Embryonic facial prominence (tissue), 1 donor: ENCODE results near the gene SEMA4B.
"Not testable (repeated sequence)": the region's sequence is repeated elsewhere in the genome, so short reads cannot be mapped to it uniquely, and the experiment has no call there.

Experiments
- DNase-seq: peaks from one replicate; pipeline ENCODE4 v3.0.0-alpha.2; 2016; ENCODE audit errors: extremely low spot score

SEMA4B gene

DNA sequence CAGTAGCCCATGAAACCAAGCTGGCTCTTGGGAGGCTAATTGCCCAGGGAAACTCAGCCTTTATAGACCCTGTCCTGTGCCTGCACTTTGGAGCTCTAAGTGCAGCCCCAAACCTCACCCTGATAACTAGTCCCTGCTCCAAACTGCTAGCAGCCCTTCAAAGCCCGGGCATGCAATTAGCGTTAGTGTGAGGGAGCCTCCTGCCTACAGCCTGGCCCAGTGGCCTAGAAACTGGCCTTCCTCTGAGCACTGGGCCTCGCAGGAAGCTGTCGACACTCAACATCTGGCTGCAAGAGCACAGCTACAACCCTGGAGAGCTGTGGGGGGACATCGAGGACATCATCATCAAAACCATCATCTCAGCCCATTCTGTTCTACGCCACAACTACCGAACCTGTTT, 56.6 kb downstream of the SEMA4B start:
- no peak for DNase-seq

DNA sequence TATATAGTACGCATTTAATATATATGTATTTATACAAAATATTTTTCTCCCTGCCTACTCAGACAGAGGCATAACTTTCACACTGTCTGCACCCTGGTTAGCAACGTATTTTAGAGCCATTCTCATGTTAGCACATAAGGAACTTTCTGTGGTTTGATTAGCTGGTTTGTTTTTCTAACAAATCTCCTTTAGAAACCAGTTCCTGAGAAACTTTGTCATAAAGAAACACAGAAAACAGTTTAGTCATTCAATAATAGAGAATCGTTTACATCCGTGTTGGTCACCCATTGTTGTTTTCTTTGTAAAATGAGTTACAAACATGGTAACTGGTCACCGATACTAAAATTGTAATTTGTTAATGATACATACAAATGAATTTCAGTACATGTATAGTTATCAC, 58.4 kb downstream of the SEMA4B start:
- DNase-seq = no peak

DNA sequence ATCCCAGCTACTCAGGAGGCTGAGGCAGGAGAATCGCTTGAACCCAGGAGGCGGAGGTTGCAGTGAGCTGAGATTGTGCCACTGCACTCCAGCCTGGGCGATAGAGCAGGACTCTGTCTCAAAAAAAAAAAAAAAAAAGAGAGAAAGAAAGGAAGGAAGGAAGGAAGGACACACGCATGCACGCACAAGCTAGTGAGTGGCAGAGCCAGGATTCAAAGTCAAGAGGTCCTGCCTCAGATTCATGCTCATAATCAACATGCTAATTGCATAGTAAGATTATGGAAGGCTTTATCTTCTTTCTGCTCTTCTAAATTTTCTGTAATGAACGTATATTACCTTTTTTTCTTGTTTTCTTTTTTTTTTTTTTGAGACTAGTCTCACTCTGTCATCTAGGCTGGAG, 59.6 kb downstream of the SEMA4B start:
- not testable (repeated sequence) for DNase-seq

- no peak for DNase-seq
Observed at GRCh38 chr15:90261811-90262210, 60.7 kb downstream of the SEMA4B start.

DNA sequence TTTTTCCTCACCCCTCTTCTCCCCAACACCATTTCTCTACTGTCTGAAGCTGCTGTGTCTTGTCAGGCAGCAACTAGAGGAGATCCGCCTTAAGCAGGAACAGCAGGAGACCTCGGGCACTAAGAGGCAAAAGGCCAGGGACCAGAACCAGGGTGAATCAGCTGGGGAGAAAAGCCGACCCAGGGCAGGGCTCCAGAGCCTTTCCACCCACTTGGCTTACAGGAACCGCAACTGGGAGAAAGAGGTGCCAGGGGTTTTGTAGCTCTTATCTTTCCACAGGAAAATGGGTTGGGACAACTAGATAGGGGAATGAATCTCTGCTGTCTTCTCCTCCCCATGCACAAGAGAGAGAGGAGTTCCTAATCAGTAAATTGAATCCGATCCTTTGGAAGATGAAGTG, 61.3 kb downstream of the SEMA4B start:
- DNase-seq = no peak

DNA sequence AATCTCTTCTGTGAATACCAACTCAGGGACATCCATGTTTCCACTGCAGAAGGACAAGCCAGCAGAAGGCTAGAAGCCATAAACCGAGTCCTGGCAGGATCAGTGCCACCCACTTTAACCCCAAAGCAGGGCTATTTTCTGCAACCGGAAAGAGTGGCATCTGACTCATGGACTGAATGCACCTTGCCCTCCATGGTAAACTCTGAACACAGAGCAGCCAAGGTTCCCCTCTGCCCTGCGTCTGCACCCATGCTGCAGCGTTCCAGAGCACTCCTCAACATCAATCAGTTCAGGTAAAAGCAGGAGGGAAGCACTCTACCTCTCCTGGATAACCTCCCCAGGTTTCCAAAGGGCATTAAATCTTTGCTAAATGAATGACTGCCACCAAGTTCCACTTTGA, 63.5 kb downstream of the SEMA4B start:
- no peak for DNase-seq

GRCh38 chr15:90265271-90266060, 64.3 kb downstream of the SEMA4B start, which contains the start of gene NGRN:
NGRN (plus strand) TSS chr15:90265672; CDS start chr15:90265713, 41 bp downstream.
- DNase-seq = peak; percentile 90

DNA sequence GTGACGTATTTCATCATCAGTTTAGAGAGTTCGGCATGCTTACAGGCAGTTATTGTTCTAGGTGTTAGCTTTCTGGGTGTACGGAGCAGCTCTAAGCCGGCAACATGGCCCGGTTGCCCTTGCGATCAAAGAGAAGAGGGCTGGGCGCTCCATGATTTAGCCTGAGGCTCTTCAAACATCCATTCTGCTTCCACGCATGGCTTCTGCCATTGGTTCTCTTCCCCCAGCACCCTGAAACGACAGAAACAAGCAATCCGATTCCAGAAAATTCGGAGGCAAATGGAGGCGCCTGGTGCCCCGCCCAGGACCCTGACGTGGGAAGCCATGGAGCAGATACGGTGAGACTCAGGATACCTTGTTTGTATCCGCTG, 64.9 kb downstream of the SEMA4B start:
- DNase-seq = peak; percentile 14

DNA sequence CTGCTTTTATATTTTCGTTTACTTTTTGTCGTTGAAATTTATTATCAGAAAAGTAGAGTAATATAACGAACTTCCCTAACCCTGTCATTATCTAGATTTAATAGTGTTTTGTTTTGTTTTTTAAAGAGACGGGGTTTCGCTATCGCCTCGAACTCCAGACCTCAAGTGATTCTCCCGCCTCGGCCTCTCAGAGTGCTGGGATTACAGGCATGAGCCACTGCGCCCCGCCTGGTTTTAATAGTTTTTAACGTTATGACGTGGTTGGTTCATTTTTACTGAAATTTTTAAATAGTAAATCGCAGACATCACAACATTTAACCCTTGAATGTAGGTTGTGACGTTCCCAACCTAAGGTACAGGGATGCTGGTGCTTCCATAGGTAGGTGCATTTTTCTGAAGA, 65.4 kb downstream of the SEMA4B start:
- no peak for DNase-seq

- no peak for DNase-seq
Observed at GRCh38 chr15:90268415-90268814, 67.3 kb downstream of the SEMA4B start.

DNA sequence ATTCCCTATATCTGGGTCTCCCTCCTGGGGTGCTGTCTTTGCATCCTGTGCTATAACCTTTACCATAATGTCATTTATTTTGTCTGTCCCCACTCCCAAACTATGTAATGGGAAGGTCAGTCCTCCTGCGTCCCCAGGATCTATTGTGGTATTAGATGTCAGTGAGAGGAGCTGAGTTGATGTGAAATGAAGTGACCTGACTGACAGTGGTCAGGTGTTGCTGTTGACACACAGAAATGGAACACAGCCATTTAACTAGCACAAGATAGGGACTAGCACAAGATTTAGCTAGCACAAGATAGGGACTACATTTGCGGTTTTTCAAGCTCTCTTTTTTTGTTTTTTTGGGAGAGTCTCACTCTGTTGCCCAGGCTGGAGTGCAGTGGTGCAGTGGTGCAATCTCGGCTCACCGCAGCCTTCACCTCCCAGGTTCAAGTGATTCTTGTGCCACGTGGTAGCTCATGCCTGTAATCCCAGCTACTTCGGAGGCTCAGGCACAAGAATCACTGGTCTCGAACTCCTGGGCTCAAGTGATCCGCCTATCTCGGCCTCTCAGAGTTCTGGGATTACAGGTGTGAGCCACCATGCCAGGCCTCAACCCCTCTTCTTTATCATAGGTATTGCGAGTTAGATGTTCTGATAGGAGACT, 69.5 kb downstream of the SEMA4B start:
- DNase-seq = no peak

- no peak for DNase-seq
Observed at GRCh38 chr15:90271459-90272166, 70.5 kb downstream of the SEMA4B start.

GRCh38 chr15:90278467-90278866, 77.3 kb downstream of the SEMA4B start:
- not testable (repeated sequence) for DNase-seq
